Choroid plexus epithelial cell (primary cell): ENCODE measurements around the gene SLC12A8.

ENCODE experiments used
- DNase-seq: peaks from one replicate; pipeline ENCODE4 v3.0.0-alpha.2; 2010; ENCODE audit warnings: low read depth
- H3K4me3 ChIP-seq: 2 replicates; pipeline ENCODE4 v1.5.1; 2011; ENCODE audit warnings: low read depth, mild to moderate bottlenecking, control low read depth, low read length, moderate library complexity
- CTCF ChIP-seq: conservative IDR thresholded peaks from 2 replicates; pipeline ENCODE4 v1.5.1; 2011; ENCODE audit warnings: low read depth, mild to moderate bottlenecking, control low read depth, inconsistent platforms, low read length, moderate library complexity

Gene SLC12A8

GRCh38 chr3:125154800-125155269, 57.7 kb downstream of the SLC12A8 start:
- DNase-seq, result no peak
- no peak overlapping the region for H3K4me3 ChIP-seq
- TF ChIP-seq CTCF, result no peak

DNA sequence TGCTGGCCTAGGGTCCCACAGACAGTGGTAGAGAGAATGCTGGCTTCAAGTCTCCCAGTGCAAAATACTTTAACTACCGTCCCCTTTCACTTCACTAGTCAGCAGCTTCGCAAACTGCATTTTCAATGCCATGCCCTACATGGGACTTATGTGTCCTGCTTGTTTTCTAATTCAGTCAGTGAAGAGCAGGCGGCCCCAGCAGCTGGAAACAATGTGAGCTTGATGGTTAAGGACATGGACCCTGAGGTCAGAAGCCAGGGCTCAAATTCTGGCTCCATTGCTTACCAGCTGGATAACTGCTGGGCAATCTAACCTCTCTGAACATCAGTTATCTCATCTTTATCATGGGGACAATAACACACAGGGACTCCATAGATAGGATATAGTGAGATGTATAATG, 58.4 kb downstream of the SLC12A8 start:
- H3K4me3 ChIP-seq, result no peak overlapping the region
- no peak for DNase-seq
- TF ChIP-seq CTCF, result no peak

- TF ChIP-seq CTCF, result no peak
Measured at GRCh38 chr3:125152951-125153350, 59.6 kb downstream of the SLC12A8 start.

GRCh38 chr3:125151916-125152315, 60.6 kb downstream of the SLC12A8 start:
- no peak for DNase-seq
- no peak overlapping the region for H3K4me3 ChIP-seq
- TF ChIP-seq CTCF, result no peak

More at GRCh38 chr3:125152951-125153350, 59.6 kb downstream of the SLC12A8 start:
- H3K4me3 ChIP-seq, result no peak overlapping the region
- DNase-seq, result no peak

GRCh38 chr3:125151442-125151817, 61.1 kb downstream of the SLC12A8 start:
- no peak overlapping the region for H3K4me3 ChIP-seq
- no peak for TF ChIP-seq CTCF
- DNase-seq, result no peak

DNA sequence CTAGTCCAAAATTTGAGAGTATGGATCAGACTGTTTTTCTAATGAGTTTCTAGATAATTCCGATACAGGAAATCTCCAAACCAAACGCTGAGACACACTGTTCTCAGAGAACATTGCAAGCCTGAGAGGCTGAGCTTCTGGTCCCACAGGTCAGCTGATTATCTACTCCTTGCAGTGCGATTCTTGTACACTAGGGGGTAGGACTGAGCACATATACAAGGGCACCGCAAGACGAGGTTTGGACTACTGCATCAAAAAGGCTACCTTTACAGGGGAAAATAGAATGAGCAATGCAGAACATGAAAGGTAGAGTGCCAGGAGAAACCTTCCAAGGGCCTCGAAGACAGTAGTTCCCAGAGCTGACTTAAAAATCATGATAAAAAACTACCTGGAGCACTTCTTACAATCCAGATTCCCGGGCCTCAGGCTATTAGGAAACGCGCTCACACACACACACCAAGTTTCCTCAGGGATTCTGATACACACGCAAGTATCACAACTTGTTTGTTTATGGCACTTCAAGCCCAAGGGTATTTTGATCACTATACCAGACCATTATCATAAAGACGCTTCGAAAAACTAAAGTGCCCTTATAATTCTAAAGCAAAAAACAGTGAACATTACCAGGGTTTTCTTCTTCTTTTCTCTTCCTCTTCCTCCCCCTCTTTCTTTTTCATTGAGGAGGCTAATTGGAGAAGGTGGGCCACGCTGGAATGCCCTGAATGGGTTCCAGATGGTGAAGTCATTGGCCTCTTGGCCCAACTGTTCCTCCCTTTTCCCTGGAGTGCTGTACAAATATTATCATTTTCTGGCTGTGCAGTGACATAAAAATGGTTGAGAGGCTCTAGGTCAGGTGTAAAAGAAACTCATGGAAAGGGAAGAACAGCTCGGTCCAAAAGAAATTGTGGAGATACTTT, 61.8 kb downstream of the SLC12A8 start:
- peak; percentile 69 for TF ChIP-seq CTCF
- DNase-seq, result peak; percentile 65
- H3K4me3 ChIP-seq, result no peak overlapping the region

GRCh38 chr3:125149462-125149861, 63.1 kb downstream of the SLC12A8 start:
- no peak overlapping the region for H3K4me3 ChIP-seq
- DNase-seq, result no peak
- TF ChIP-seq CTCF, result no peak
